ENCODE data around the gene NECAB2.

DNA sequence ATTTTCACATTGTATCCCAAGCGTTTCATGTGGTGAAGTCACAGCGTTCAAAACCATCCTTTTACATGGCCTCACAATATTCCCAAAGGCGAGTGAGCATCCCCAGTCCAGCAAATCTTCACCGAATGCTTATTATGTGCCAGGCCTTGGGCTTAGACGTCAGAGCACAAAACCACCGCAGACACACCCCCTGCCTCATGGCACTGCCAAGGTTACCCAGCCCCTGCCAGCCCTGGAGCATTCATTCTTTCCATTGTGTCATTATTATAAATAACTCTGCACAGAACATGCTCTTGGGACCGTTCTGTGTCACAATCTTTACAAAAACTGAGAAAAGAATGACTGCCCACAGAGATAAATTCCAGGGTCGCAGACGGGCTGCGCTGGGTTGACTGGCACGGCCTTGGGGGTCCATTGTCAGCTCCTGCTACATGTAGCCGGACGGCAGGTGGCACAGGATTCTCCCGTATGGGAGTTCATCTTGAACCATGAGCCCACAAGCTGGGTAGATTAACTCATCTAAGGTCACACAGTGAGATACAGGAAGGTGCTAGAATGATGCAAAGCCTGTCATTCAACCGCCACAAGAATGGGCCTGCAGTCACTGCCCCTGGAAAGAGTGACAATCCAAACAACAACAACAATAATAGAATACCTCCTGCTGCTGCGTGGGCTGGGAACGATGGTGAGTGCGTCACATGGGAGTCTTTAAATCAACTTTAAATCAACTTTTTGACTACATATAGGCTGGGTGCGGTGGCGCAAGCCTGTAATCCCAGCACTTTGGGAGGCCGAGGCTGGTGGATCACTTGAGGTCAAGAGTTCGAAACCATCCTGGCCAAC is 4.5 kb upstream of the NECAB2 start:
- no peak for TF ChIP-seq POLR2A (IDR thresholded peaks at IDR 0.05; ENCODE audit: low read length)
- TF ChIP-seq GATA1 (IDR thresholded peaks at IDR 0.05; ENCODE audit: low read depth, low read length), result no peak

Measured in erythroblast (primary cell).